HT1080 (cell line): ENCODE results near the gene FAM53B. TPM values are rescaled to one million over a fixed set of nuclear protein-coding genes. Genes with fewer than 3 reads are reported as not detected.

Experiments used
- DNase-seq: peaks from one replicate; pipeline ENCODE4 v3.0.0-alpha.2; 2015; ENCODE audit warnings: low read depth
- total RNA-seq: library from RNA; depleted of rRNA; stranded (reverse); fragments of >200 nt; shearing (Covaris generic); gene quantifications from 2 replicates; pipeline ENCODE4 v1.2.3, GENCODE V29; 2014

The FAM53B gene
- total RNA-seq, 1 experiment from 2014 or later, result 17.6 TPM

DNA sequence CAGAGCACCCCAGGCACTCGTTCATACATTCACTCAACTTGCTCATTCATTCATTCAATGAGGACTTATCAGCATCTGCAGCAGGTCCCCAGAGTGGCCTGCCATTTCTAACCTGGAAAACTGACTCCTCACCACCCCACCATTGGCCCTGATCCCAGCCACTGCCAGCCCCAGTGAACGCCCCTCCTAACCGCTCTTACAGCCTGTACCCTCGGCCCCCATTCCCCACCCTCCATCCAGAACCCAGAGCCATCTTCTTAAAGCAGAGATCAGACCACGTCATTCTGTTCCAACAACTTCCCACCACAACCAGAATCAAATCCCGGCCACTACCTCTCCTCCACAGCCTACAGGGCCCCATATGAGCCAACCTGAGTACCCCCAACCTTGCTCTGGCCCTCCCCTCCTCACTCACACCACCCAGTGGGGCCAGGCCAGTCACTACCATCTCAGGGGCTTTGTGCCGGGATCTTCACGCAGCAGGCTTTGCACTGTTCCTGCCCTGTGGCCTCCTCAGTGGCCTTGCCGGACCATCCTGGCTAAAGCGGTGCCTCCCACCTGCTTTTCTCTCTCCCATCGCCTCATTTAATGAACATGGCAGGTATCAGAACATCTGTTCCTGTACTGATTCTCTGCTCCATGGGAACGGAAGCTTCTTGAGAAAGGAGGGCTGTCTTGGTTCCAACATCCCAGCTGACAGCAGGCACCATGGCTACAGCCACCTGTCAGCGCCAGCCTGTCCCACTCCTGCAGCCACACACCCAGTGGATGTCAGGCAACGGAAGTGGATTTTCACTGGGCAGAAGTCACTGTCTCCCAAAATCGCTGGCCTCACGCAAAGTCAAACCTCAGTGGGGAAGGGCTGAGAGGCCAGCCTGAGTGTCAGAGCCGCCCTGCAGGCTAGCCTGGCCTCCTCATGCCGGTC, 45.4 kb downstream of the FAM53B start:
- DNase-seq, result no peak

DNA sequence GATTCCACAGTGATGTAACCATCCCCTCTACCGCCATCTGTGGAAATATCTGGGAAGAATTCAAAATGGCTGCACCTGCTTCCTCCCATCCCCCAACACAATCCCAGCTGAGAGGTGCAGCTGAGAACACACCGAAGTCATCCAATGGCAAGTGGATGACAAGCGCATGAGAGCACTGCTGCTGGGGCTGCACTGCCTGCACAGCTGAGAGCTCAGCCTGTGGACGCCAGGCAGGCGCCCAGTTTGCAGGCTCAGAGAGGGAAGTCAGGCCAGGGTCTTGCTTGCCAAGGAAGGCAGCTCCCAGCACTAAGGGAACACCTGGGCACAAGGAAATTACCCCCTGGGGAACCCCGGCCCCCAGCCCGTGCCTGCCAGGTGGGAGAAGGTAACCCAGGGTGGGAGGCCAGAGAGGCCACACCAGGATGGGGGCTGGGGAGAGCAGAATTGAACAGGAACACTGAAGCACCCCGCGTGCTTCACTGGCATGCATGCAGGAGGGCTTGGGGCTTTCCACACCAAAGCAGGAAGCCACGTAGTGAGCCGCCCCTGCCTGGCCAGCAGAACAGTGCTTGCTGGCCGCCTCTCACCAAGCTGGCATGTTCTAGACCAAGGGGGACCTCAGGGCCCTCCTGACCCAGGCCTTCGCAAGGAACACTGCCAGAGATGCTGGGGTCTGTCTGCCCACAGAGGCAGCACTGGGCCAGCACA, 46.2 kb downstream of the FAM53B start:
- no peak for DNase-seq

DNA sequence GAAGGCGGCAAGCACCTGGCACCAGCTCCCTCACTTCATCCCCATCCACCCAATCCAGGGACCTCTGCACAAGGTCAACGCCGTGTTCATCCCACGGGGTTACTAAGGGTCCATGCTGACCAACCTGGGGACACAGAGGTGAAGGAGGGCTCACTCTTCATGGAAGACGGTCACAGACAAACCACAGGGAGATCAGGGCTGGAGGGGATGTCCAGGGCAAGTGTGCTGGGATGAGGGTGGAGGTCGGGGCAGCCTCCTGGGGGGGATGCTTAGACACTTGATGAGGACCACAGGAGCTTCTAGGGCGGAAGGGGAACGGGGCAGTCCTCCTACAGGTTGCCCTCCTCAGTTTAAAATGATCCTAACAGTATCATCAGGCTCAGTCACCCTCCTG, 46.7 kb downstream of the FAM53B start:
- no peak for DNase-seq

DNA sequence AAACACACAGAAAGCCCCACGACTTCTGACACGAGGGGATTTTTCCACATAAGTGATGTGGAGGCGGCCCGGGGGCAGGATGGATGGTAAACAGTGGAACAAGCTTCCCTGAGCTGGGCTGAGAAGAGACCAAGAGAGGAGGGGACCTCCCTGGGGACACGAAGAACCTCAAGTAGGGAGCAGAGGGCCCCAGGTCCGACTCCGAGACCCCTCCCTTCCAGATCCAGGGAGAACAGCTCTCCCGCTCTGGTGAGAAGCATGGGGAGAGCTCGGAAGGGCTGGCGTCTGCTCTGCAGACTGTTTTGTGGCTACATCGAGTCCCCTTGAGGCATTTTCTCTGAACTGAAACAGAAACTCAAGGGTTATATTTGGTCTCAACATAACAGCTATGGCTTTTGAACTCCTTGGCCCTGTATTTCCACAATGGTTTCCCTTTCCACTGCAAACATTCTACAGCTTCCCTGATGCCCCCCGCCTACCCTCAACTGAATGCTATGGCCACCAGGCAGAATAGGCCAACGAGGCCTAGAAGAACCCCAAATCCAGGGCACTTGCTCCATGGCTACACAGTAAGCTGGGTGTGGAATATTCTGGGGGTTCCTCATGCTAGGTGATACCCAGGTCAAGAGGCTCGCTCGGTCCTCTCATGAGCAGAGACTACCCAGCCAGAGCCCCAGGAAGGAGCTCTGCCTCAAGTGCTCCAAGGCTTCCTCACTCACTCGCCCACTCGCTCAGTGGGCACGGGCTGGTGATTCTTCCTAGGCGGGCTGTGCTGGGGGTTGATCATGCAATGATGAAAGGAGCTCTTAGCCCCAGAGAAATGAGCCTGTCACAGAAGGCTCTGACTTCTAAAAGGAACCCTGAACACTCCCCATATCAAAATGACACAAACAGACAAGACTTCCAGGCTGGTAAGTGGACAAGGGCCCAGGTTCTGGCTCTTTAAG, 47.5 kb downstream of the FAM53B start:
- DNase-seq, result no peak

DNA sequence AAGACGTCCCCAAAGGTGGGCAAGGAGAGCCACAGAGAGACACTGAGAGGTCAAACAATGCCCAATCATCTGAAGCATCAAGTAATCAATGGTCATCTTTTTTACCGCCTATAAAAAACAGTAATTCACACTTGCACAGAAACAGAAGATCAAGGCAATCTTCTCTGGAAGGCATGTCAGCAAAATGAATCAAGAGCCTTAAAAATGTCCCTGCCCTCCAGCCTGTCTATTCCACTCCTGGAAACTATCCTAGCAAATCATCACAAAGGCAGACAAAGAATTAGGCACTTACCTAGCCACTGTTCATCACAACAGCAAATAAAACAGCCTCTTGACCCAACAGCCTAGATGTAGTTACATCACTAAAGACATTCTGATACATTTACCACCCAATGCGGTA, 48.9 kb downstream of the FAM53B start:
- no peak for DNase-seq

DNA sequence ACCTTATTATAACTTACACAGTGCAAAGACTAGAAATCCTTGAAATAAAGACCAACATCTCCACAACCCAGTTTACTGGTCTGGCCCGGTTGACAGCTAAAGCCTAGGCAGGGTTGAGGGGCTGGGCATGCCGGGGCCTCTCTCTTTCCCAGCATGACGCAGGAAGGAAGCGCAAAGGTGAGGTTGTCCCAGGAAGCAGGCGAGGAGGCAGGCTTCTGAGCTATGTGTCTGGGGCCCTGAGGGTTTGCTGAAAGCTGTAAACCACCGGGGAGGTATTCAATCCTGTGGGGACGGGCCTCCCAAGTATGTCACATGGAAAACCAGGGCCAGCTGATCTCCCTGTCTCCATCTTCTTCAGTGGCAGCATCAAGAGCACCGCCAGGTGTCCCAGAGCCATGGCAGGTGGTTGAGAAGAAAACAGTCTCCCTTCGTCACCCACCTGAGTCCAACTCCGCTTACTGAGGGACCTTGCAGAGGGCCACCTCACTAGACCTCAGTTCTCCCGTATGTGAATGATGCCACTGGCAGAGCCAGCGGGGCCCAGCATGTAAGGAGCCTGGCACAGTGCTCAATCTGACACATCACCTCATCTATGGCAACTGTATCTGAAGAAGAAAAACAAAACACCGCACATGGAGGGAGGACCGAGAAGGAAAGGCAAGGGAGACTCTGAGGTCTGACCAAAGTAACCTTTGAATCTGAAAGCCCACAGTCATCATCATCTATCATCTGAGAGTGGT, 49.5 kb downstream of the FAM53B start:
- DNase-seq, result no peak

DNA sequence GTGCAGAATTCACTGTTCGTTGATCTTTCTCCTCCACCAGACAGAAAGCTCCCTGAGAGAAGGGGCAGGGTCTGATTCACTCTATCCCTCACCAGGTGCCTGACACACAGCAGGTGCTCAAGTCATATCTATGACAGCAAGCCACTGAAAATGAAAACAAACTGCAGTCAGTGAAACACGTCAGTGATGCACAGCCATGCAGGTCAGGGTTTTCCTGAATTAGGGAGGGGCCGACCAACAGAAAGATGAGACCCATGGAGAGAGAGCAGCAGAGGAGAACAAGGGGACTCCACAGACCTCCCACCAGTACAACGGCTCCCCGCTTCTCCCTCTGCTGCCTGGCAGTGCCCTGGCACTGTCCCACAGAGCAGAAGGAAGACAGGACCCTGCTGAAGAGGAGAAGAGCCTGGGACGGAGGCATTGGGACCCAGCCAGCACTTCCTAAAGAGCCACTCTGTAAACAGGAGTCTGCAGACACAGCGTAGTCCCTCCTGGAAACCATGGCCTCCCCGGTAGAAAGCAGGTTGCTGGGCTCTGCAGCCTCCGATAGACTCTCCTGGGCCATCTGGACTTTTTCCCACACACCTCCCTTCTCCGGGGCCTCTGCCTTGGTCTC, 50.3 kb downstream of the FAM53B start:
- no peak for DNase-seq

DNA sequence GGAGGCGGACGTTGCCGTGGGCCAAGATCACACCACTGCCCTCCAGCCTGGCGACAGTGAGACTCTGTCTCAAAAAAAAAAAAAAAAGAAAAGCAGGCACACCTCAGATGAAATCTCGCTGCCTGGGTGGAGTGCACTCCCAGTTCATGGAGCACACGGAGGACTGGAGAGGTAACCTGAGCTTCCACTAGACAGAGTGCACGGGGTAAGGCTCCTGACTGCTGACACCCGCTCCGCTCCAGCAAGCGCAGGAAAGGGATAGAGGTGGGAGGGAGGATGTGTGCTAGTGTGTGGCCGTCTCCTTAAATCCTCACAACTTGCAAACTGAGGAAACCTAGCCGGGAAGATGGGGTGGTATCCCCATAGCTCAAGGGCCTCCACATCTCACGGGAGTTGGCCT, 50.8 kb downstream of the FAM53B start:
- DNase-seq, result no peak

DNA sequence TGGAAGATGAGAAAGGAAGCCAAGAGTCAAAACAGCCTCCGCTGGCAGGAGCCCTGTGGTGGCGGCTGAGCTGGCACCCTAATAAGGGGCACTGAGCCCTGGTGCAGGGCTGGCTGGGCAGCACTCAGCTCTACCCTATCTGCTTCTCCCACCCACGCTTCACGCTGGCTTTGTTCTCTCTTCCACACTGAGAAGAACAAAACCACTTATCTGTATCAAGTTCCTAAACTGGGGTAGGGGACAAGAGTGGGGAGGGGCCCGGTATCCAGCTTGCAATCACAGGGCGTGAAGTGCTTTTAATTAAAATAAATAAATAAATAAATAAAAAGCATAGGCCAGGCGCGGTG, 52.1 kb downstream of the FAM53B start:
- no peak for DNase-seq

DNA sequence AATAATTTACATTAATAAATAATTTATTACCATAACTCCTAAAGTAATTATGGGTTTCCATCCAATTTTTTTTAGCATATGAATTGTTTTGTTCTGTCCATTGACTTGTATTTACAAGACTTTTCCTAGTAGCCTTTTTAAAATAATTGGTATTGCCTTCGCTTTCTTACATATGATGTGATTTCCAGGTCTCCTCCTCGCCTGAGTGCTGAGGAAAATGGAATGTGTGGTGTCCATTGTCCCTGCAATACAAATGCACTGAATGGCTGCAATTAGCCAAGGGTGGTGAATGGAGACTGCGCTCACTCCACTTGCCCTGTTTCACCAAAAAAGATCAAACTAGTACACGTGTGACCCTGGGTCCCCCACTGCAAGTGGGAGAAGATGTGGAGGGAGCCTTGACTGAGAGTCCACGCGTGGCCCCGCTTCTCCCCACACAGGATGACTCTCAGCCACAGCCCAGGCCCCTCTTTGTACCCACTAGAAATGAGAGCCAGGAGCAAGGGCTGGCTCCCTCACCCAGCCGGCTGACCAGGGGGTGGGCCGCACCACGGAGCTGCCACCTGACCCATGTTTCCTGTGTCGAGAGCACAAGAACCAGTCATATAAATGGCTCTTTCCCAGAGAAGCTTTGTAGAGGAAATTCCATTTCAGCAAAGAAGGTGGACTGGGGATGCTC, 52.6 kb downstream of the FAM53B start:
- DNase-seq, result no peak

DNA sequence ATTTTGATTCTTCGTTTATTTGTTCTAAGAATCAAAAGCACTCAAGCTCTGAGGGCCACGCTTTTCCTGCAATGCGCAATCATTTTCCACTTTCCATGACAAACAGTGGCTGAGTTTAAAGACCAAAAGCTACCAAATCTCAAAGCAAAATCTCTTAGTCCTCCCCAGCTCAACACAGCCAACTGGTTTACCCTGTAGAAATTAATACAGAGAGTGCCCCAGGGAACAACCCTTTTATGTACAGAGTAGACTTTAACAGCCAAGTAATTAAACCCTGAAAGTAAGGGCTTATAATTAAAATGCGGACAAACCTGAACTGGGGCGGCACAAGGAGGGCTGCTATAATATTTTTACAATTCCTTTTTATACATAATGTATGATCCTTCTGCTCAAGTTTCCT, 53.2 kb downstream of the FAM53B start:
- no peak for DNase-seq

DNA sequence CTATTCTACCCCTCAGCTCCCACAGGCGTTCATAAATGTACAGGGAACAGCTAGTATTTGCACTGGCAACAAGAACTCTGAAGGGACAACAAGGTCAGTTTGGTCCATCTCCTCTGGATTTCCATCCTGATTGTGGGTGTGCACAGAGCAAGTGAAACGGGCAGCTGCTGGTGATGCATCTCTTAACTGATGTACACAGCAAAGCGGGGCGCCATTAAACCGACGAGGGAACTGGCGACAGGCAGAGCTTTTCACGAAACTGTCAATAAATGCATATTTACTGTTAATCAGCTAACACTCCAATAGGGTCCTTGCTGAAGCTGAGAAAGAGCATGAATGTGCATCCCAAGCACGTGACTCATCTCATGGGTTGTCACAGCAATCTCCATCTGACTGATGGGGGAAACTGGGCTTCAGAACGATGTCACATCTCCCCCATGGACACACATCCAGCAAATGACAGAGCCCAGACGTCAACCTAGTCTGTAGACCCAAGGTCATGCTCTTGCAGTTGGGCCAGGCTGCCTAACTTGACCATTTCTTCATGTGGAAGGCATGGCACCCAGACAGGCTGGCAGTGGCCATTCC, 54.2 kb downstream of the FAM53B start:
- no peak for DNase-seq

DNA sequence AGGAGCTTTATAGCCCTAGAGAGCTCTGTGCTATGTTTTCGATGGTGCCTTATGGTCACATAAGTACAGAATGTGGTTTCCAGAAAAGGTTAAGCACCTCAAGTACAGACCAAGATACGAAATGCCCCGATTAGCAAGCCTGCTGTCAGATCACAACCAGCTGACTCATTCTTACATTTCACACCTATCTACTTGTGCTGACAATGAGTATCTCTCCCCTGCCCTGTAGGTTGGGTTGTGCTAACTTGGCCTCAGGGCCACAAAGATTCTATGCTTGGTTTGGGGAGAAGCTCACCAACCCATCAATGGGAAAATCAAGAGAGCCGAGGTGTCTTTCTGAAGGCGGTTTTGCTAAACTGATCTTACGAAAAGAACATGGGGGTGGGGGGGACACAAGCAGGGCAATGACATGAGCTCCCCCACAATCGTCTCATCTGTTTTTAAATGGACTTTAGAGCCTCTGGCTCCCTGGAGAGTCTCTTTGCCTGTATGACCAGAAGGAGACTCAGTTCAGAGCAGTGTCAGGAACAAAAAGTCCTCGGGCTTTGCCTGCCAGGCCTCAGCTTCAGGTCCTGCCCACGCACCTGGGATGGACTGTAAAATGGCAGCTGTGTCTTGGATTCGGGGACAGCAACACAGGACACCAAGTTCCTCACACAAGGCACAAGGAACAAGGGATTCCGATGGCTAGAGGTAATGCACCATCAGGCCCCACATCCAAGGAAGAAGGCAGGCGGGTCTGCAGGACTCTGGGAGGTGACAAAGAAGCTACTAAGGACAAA, 55.1 kb downstream of the FAM53B start:
- DNase-seq, result no peak

DNA sequence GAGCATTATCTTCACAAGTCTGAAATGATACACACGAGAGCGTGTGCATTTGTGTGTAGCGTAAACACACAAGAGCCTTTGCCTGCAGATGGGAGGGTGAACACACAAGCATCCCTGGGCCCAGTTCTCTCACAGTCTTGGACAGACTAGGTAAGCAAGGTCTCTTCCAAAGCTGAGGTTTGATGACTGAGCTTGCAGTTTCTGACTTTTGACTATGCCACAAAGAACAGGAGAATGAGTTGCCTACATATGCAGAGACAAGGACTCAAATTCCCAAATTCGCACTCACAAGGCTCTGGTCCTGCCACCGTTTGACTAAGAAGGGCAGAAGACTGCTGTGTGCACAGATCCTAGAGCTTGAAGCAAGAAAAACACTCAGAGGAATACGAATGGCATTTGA, 55.8 kb downstream of the FAM53B start:
- no peak for DNase-seq

DNA sequence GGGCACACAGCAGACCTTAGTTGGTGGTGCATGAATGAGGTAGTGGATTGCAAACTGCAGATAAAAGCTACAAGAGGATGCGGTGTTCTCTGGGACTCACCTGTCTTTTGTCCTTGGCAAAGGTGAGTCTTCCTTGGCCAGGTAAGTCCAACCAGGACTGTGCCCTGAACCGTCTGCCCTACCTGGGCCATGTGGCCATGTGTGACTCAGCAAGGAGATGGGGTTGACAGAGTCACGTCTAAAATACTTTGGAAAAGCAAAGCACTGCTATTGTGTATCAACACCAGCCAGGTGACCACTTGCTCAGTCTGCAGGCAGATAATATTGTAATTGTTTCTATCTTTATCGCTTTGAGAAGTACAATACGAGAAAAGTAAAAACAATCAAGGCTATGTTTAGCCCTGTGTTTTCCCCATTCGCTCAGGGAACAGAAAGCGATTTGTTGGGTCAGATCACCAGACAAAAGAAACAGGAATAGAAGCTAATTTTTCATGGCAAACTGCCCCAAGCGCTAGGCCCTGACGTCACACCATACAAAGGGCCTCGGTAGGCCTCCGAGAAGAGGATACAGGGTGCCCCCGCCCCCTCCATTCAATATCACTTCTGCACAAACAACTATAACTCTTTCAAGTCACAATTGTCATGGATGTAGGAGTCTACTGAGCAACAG, 57.3 kb downstream of the FAM53B start:
- no peak for DNase-seq

DNA sequence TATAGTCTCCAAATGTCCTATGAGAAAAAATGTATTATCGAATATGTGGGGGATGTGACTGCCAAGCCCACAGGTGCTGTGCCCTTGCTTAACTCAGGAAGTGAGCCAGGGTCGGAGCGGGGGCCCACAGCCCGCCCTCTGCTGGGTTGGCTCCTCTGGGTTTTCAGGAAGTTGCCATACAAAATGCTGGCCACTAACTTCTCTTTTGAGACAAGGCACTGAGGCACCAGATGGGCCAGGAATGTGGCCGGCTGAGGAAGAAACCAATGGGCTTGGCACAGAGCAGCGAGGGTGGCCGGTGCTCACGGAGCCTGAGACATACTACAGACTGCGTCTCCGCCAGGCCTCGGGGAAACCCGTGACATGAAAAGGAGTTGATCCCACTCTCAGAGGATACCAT, 58.9 kb downstream of the FAM53B start:
- no peak for DNase-seq

DNA sequence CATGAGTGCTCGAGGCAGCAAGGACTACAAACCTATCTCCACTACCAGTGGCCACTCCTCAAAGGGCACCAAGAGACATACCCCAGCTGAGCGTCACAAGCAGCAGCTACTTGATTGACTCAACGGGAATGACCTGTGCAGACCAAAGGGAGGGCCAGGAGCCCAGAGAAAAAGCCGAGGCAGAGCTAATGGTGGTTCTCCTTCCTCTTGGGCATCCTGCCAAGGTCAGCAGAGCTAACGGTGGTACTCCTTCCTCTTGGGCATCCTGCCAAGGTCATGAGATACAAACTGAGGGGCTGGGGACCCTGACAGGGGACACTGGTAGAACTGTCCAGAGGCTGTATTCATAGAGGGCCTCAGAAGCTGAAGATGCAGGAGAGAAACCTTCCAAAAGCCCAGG, 60.4 kb downstream of the FAM53B start:
- no peak for DNase-seq
